PC-9 (cell line): Measurements from ENCODE around the gene MBP.

Source experiments
- CTCF ChIP-seq: fragments of 200-600 bp; sonication (generic); conservative IDR thresholded peaks from 2 replicates; pipeline ENCODE4 v1.6.1; 2017; ENCODE audit warnings: mixed run types, antibody characterized with exemption, mild to moderate bottlenecking, moderate library complexity
- EZH2 ChIP-seq: fragments of 200-600 bp; sonication (generic); IDR thresholded peaks from 2 replicates; pipeline ENCODE4 v1.8.0; 2017; ENCODE audit warnings: antibody characterized with exemption, low read depth

- TF ChIP-seq CTCF (no peak), EZH2 (no peak)
Observed at GRCh38 chr18:77008006-77008405, 124.6 kb downstream of the MBP start.
